ENCODE data around the gene SCGB3A1.

- TF ChIP-seq, protein P1, sequence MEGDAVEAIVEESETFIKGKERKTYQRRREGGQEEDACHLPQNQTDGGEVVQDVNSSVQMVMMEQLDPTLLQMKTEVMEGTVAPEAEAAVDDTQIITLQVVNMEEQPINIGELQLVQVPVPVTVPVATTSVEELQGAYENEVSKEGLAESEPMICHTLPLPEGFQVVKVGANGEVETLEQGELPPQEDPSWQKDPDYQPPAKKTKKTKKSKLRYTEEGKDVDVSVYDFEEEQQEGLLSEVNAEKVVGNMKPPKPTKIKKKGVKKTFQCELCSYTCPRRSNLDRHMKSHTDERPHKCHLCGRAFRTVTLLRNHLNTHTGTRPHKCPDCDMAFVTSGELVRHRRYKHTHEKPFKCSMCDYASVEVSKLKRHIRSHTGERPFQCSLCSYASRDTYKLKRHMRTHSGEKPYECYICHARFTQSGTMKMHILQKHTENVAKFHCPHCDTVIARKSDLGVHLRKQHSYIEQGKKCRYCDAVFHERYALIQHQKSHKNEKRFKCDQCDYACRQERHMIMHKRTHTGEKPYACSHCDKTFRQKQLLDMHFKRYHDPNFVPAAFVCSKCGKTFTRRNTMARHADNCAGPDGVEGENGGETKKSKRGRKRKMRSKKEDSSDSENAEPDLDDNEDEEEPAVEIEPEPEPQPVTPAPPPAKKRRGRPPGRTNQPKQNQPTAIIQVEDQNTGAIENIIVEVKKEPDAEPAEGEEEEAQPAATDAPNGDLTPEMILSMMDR (conservative IDR thresholded peaks at IDR 0.05; ENCODE audit: low read length), result no peak
- no peak for TF ChIP-seq EZH2phosphoT487 (IDR thresholded peaks at IDR 0.05; ENCODE audit: borderline replicate concordance)
Observed at GRCh38 chr5:180603076-180603594, 11.8 kb upstream of the SCGB3A1 start.

Data from Loucy (cell line).